OCI-LY1 (cell line): Measurements from ENCODE around the gene WWP2.

Experiments used
- H2AFZ ChIP-seq: fragments of 200-600 bp; sonication (generic), shearing (Covaris generic); 2 replicates; pipeline ENCODE4 v1.6.0; 2014; ENCODE audit warnings: antibody characterized with exemption, mild to moderate bottlenecking, low read length
- H3F3A ChIP-seq: fragments of 200-600 bp; sonication (generic), shearing (Covaris generic); 2 replicates; pipeline ENCODE4 v1.6.0; 2014; ENCODE audit warnings: mild to moderate bottlenecking, antibody characterized with exemption, low read length, moderate library complexity; ENCODE audit not compliant: insufficient read depth
- H3K27ac ChIP-seq: fragments of 200-600 bp; sonication (generic); 2 replicates; pipeline ENCODE4 v1.5.1; 2014; ENCODE audit warnings: low read length, mixed run types, mild to moderate bottlenecking, low read depth; ENCODE audit not compliant: poor library complexity, severe bottlenecking
- H3K27me3 ChIP-seq: fragments of 200-600 bp; sonication (generic); 2 replicates; pipeline ENCODE4 v1.6.0; 2014; ENCODE audit warnings: antibody characterized with exemption, mild to moderate bottlenecking, low read length, moderate library complexity; ENCODE audit not compliant: insufficient read depth
- H3K36me3 ChIP-seq: fragments of 200-600 bp; sonication (generic); 2 replicates; pipeline ENCODE4 v1.6.1; 2014; ENCODE audit warnings: mild to moderate bottlenecking, antibody characterized with exemption, low read length, moderate library complexity, mixed read lengths; ENCODE audit not compliant: insufficient read depth
- H3K4me1 ChIP-seq: fragments of 200-600 bp; sonication (generic); 2 replicates; pipeline ENCODE4 v1.5.1; 2014; ENCODE audit warnings: mild to moderate bottlenecking, low read length, moderate library complexity; ENCODE audit not compliant: insufficient read depth, severe bottlenecking
- H3K4me2 ChIP-seq: fragments of 200-600 bp; sonication (generic), shearing (Covaris generic); 2 replicates; pipeline ENCODE4 v1.6.1; 2014; ENCODE audit warnings: low read length
- H3K4me3 ChIP-seq: fragments of 200-600 bp; sonication (generic); 2 replicates; pipeline ENCODE4 v1.5.1; 2014; ENCODE audit warnings: low read length, low read depth, mild to moderate bottlenecking, mixed read lengths; ENCODE audit not compliant: poor library complexity, severe bottlenecking
- H3K79me2 ChIP-seq: fragments of 200-600 bp; shearing (Covaris generic); 2 replicates; pipeline ENCODE4 v1.6.1; 2016; ENCODE audit warnings: mixed run types, low read length, mixed read lengths; ENCODE audit not compliant: insufficient read depth
- H3K9ac ChIP-seq: fragments of 200-600 bp; sonication (generic), shearing (Covaris generic); 2 replicates; pipeline ENCODE4 v1.6.1; 2014; ENCODE audit warnings: mild to moderate bottlenecking, low read length, mixed read lengths
- H3K9me2 ChIP-seq: fragments of 200-600 bp; sonication (generic), shearing (Covaris generic); 2 replicates; pipeline ENCODE4 v1.6.1; 2014; ENCODE audit warnings: low read depth, mild to moderate bottlenecking, low read length, mixed read lengths
- H3K9me3 ChIP-seq: fragments of 200-600 bp; shearing (Covaris generic); 2 replicates; pipeline ENCODE4 v1.6.1; 2014; ENCODE audit warnings: low read length, mixed read lengths
- H4K20me1 ChIP-seq: fragments of 200-600 bp; sonication (generic), shearing (Covaris generic); 2 replicates; pipeline ENCODE4 v1.6.0; 2016; ENCODE audit warnings: mild to moderate bottlenecking, low read length; ENCODE audit not compliant: insufficient read depth
- CTCF ChIP-seq: fragments of 200-600 bp; sonication (generic), shearing (Covaris generic); IDR thresholded peaks from 2 replicates; pipeline ENCODE4 v1.5.1; 2017; ENCODE audit warnings: mild to moderate bottlenecking, antibody characterized with exemption, low read length, moderate library complexity, mixed read lengths
- EZH2 ChIP-seq: fragments of 200-600 bp; sonication (generic), shearing (Covaris generic); IDR thresholded peaks from 2 replicates; pipeline ENCODE4 v1.8.0; 2017; ENCODE audit warnings: borderline replicate concordance, mixed run types, mild to moderate bottlenecking, antibody characterized with exemption, low read length, moderate library complexity, mixed read lengths

The WWP2 gene

GRCh38 chr16:69909043-69909442 lies 146.9 kb downstream of the WWP2 start:
- H3K4me2 ChIP-seq = no peak overlapping the region
- no peak for TF ChIP-seq EZH2
- TF ChIP-seq CTCF = no peak
- H2AFZ ChIP-seq = no peak overlapping the region
- no peaks in the 10 kb centered on the region for H3K9me3 ChIP-seq
- no peaks in the 10 kb centered on the region for H3K4me1 ChIP-seq
- H3K36me3 ChIP-seq = peaks cover 13% of the 10 kb centered on the region; the same call in 1 of the 2 replicates
- H3F3A ChIP-seq = no peaks in the 10 kb centered on the region
- no peaks in the 10 kb centered on the region for H3K79me2 ChIP-seq
- H3K9me2 ChIP-seq = no peaks in the 10 kb centered on the region
- H3K4me3 ChIP-seq = no peak overlapping the region
- no peaks in the 10 kb centered on the region for H3K27me3 ChIP-seq
- H3K27ac ChIP-seq = no peak overlapping the region
- no peaks in the 10 kb centered on the region for H4K20me1 ChIP-seq
- H3K9ac ChIP-seq = no peak overlapping the region

- Histone ChIP-seq H4K20me1 (no peaks in the 10 kb centered on the region), H3K9ac (no peak overlapping the region), H3K27me3 (no peaks in the 10 kb centered on the region), H3K4me3 (no peak overlapping the region), H3F3A (no peaks in the 10 kb centered on the region), H3K27ac (no peak overlapping the region), H3K9me3 (no peaks in the 10 kb centered on the region), H3K79me2 (no peaks in the 10 kb centered on the region), H3K4me2 (no peak overlapping the region), H3K36me3 (peaks cover 13% of the 10 kb centered on the region; the same call in 1 of the 2 replicates), H3K9me2 (no peaks in the 10 kb centered on the region), H2AFZ (no peak overlapping the region), H3K4me1 (no peaks in the 10 kb centered on the region)
- TF ChIP-seq CTCF = no peak
- no peak for TF ChIP-seq EZH2
Measured at GRCh38 chr16:69909760-69910159, 147.6 kb downstream of the WWP2 start.

GRCh38 chr16:69910964-69911363 lies 148.8 kb downstream of the WWP2 start:
- Histone ChIP-seq H3K9me3 (no peaks in the 10 kb centered on the region), H3K4me1 (no peaks in the 10 kb centered on the region), H3K27ac (no peak overlapping the region), H3K27me3 (no peaks in the 10 kb centered on the region), H3K79me2 (no peaks in the 10 kb centered on the region), H4K20me1 (no peaks in the 10 kb centered on the region), H2AFZ (no peak overlapping the region), H3K9ac (no peak overlapping the region), H3K4me3 (no peak overlapping the region), H3K4me2 (no peak overlapping the region), H3F3A (no peaks in the 10 kb centered on the region), H3K9me2 (no peaks in the 10 kb centered on the region), H3K36me3 (peaks cover 13% of the 10 kb centered on the region; the same call in 1 of the 2 replicates)
- TF ChIP-seq CTCF = no peak
- no peak for TF ChIP-seq EZH2
